Effector memory CD4-positive, alpha-beta T cell (primary cell): ENCODE results near the gene RAPSN.

Source experiments
- DNase-seq, 3 donors: peaks; one replicate each; pipeline ENCODE4 v3.0.0-alpha.2; 2020
- H3K27ac ChIP-seq: 2 replicates; pipeline ENCODE4 v1.7.0; 2013; ENCODE audit warnings: mild to moderate bottlenecking, low read length, moderate library complexity; ENCODE audit not compliant: insufficient read depth, poor library complexity, severe bottlenecking
- H3K27me3 ChIP-seq: replicated peaks from 2 replicates; pipeline ENCODE4 v1.7.0; 2013; ENCODE audit warnings: mild to moderate bottlenecking, low read length; ENCODE audit not compliant: insufficient read depth, control insufficient read depth, poor library complexity, severe bottlenecking
- H3K36me3 ChIP-seq: 2 replicates; pipeline ENCODE4 v1.7.0; 2013; ENCODE audit warnings: mild to moderate bottlenecking, low read length, moderate library complexity; ENCODE audit not compliant: control insufficient read depth, insufficient read depth
- H3K4me1 ChIP-seq: 2 replicates; pipeline ENCODE4 v1.7.0; 2013; ENCODE audit warnings: low read length, mild to moderate bottlenecking; ENCODE audit not compliant: control insufficient read depth, insufficient read depth, poor library complexity, severe bottlenecking
- H3K4me3 ChIP-seq: 2 replicates; pipeline ENCODE4 v1.7.0; 2013; ENCODE audit warnings: low read length, low read depth, mild to moderate bottlenecking; ENCODE audit not compliant: insufficient read depth, poor library complexity, severe bottlenecking
- H3K9me3 ChIP-seq: 2 replicates; pipeline ENCODE4 v1.7.0; 2013; ENCODE audit warnings: mild to moderate bottlenecking, low read length, moderate library complexity; ENCODE audit not compliant: control insufficient read depth

RAPSN gene

GRCh38 chr11:47391711-47392432 lies 57.1 kb downstream of the RAPSN start:
- no peak overlapping the region for H3K27ac ChIP-seq
- no peaks in the 10 kb centered on the region for H3K27me3 ChIP-seq
- H3K4me1 ChIP-seq = peaks cover 44% of the 10 kb centered on the region

GRCh38 chr11:47391077-47391583 lies 57.8 kb downstream of the RAPSN start:
- Histone ChIP-seq H3K27ac (no peak overlapping the region), H3K36me3 (no peaks in the 10 kb centered on the region), H3K9me3 (no peaks in the 10 kb centered on the region), H3K27me3 (no peaks in the 10 kb centered on the region), H3K4me1 (peaks cover 43% of the 10 kb centered on the region), H3K4me3 (no peak overlapping the region)
- no peak for DNase-seq

More at GRCh38 chr11:47391711-47392432, 57.1 kb downstream of the RAPSN start:
- H3K4me3 ChIP-seq = no peak overlapping the region
- no peaks in the 10 kb centered on the region for H3K9me3 ChIP-seq
- H3K36me3 ChIP-seq = no peaks in the 10 kb centered on the region
- no peak for DNase-seq

- no peak overlapping the region for H3K27ac ChIP-seq
- no peaks in the 10 kb centered on the region for H3K36me3 ChIP-seq
- H3K4me3 ChIP-seq = no peak overlapping the region
- H3K27me3 ChIP-seq = no peaks in the 10 kb centered on the region
- H3K4me1 ChIP-seq = peaks cover 36% of the 10 kb centered on the region
- no peaks in the 10 kb centered on the region for H3K9me3 ChIP-seq
- no peak for DNase-seq
Observed at GRCh38 chr11:47390422-47390760, 58.5 kb downstream of the RAPSN start.

GRCh38 chr11:47389577-47390421 lies 59.1 kb downstream of the RAPSN start:
- Histone ChIP-seq H3K27me3 (no peaks in the 10 kb centered on the region), H3K9me3 (no peaks in the 10 kb centered on the region), H3K4me1 (peaks cover 30% of the 10 kb centered on the region), H3K4me3 (no peak overlapping the region), H3K27ac (no peak overlapping the region), H3K36me3 (no peaks in the 10 kb centered on the region)
- DNase-seq = no peak

- no peak for DNase-seq
- Histone ChIP-seq H3K4me1 (peaks cover 21% of the 10 kb centered on the region), H3K27me3 (no peaks in the 10 kb centered on the region), H3K36me3 (no peaks in the 10 kb centered on the region), H3K27ac (no peak overlapping the region), H3K9me3 (no peaks in the 10 kb centered on the region), H3K4me3 (no peak overlapping the region)
Observed at GRCh38 chr11:47388697-47389576, 60.0 kb downstream of the RAPSN start.

GRCh38 chr11:47387944-47388696 lies 60.8 kb downstream of the RAPSN start:
- Histone ChIP-seq H3K36me3 (no peaks in the 10 kb centered on the region), H3K4me3 (no peak overlapping the region), H3K27me3 (no peaks in the 10 kb centered on the region), H3K4me1 (peaks cover 14% of the 10 kb centered on the region), H3K9me3 (no peaks in the 10 kb centered on the region), H3K27ac (no peak overlapping the region)
- no peak for DNase-seq
